Brain microvascular endothelial cell (primary cell): Measurements from ENCODE around the gene NWD2.

Experiments used
- DNase-seq: peaks from one replicate; pipeline ENCODE4 v3.0.0-alpha.2; 2020
- H3K27ac ChIP-seq: fragments of 250-450 bp; sonication (Bioruptor Pico); 2 replicates; pipeline ENCODE4 v1.5.1; 2020; ENCODE audit warnings: mild to moderate bottlenecking, moderate library complexity
- H3K27me3 ChIP-seq: fragments of 250-450 bp; sonication (Bioruptor Pico); replicated peaks from 2 replicates; pipeline ENCODE4 v1.5.1; 2020; ENCODE audit warnings: mild to moderate bottlenecking
- H3K36me3 ChIP-seq: fragments of 250-450 bp; sonication (Bioruptor Pico); replicated peaks from 2 replicates; pipeline ENCODE4 v1.5.1; 2020; ENCODE audit warnings: mild to moderate bottlenecking
- H3K4me3 ChIP-seq: 2 replicates; pipeline ENCODE4 v1.5.1; 2011; ENCODE audit warnings: low read depth, mild to moderate bottlenecking, control low read depth, low read length, moderate library complexity
- in situ Hi-C: cut with HindIII; loops from 2 replicates; pipeline ENCODE4 v1.10.0; 2017; ENCODE audit warnings: low sequenced_read_pairs, low pct_ligation_motif_present
- TF ChIP-seq, protein P1 (sequence below): IDR thresholded peaks from 2 replicates; pipeline ENCODE4 v1.5.1; 2011; ENCODE audit warnings: low read depth, mild to moderate bottlenecking, moderate library complexity, low read length, control low read depth, inconsistent platforms; ENCODE audit errors: missing control alignments

Gene NWD2

DNA sequence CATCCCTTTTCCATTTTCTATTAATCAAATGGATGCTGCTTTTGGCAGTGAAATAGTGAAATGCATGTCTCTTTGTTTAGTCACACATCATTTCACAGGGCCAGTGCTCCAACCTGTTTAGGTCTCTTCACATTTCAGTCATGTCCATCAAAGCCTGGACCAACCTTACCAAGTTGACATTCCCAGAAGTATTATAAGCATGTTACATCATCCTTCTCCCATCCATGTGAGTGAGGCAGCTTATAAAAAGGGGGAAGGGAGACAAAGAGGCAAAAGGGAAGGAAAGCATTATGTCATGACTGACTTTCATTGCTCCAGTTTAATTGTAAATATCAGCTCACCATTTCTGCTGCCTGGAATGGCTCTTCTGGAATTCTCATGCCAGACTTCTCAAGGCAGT, 94.4 kb downstream of the NWD2 start:
- in situ Hi-C loops, result no loop called here
- Histone ChIP-seq H3K27ac (no peak overlapping the region), H3K36me3 (no peaks in the 10 kb centered on the region), H3K4me3 (no peak overlapping the region), H3K27me3 (no peaks in the 10 kb centered on the region)
- no peak for DNase-seq
- TF ChIP-seq, protein P1, sequence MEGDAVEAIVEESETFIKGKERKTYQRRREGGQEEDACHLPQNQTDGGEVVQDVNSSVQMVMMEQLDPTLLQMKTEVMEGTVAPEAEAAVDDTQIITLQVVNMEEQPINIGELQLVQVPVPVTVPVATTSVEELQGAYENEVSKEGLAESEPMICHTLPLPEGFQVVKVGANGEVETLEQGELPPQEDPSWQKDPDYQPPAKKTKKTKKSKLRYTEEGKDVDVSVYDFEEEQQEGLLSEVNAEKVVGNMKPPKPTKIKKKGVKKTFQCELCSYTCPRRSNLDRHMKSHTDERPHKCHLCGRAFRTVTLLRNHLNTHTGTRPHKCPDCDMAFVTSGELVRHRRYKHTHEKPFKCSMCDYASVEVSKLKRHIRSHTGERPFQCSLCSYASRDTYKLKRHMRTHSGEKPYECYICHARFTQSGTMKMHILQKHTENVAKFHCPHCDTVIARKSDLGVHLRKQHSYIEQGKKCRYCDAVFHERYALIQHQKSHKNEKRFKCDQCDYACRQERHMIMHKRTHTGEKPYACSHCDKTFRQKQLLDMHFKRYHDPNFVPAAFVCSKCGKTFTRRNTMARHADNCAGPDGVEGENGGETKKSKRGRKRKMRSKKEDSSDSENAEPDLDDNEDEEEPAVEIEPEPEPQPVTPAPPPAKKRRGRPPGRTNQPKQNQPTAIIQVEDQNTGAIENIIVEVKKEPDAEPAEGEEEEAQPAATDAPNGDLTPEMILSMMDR, result no peak

- H3K4me3 ChIP-seq, result no peak overlapping the region
- no peak overlapping the region for H3K27ac ChIP-seq
- H3K27me3 ChIP-seq, result no peaks in the 10 kb centered on the region
- DNase-seq, result no peak
- in situ Hi-C loops, result no loop called here
- TF ChIP-seq, protein P1, result no peak
- H3K36me3 ChIP-seq, result no peaks in the 10 kb centered on the region
These were observed 114.2 kb downstream of the NWD2 start for GRCh38 chr4:37358748-37359147.

DNA sequence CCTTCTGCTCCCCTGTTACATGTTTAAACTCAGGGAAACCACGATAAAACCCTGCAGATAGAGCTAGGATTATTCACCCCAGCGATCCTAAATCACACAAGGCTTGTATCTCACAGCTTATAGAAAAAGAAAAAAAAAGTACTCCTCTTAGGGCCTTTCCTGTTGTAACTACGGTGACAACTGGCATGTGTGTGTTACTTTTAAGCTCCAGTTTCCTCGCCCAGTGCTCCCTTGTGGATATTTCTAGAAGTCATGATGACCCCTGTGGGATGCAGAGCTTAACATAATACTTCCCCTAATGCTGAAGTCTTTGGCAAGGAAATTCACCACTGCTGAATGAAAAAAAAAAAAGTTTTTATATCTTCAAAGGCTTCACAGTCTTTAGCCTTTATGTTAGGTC, 114.7 kb downstream of the NWD2 start:
- TF ChIP-seq, protein P1, result no peak
- no peak for DNase-seq
- Histone ChIP-seq H3K27ac (no peak overlapping the region), H3K36me3 (no peaks in the 10 kb centered on the region), H3K4me3 (no peak overlapping the region), H3K27me3 (no peaks in the 10 kb centered on the region)
- in situ Hi-C loops, result no loop called here

DNA sequence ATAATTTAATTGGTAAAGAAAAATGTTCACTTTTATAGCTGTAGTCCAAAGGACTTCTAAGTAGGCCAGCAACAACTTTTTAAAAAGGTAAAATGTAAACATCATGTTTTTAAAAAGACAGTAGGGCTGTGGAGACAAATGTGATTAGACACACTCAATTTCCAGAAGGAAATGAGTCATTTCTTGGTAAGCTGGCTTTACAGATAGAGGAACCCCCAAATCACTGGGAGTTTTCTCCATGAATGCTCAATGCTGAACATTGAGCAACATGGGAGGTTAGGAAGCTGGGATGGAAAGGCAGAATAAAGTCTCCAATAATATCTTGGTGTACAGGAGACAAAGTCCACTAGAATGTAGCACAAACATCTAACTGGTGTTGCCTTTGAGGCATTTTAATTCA, 121.3 kb downstream of the NWD2 start:
- in situ Hi-C loops, result no loop called here
- no peak overlapping the region for H3K27ac ChIP-seq
- no peak for DNase-seq
- TF ChIP-seq, protein P1, result no peak
- H3K4me3 ChIP-seq, result no peak overlapping the region
- H3K36me3 ChIP-seq, result no peaks in the 10 kb centered on the region
- H3K27me3 ChIP-seq, result no peaks in the 10 kb centered on the region

GRCh38 chr4:37367901-37368300, 123.4 kb downstream of the NWD2 start:
- no peak overlapping the region for H3K27ac ChIP-seq
- H3K36me3 ChIP-seq, result no peaks in the 10 kb centered on the region
- TF ChIP-seq, protein P1, result no peak
- DNase-seq, result no peak
- H3K27me3 ChIP-seq, result no peaks in the 10 kb centered on the region
- in situ Hi-C loops, result no loop called here
- no peak overlapping the region for H3K4me3 ChIP-seq

GRCh38 chr4:37370052-37370451, 125.5 kb downstream of the NWD2 start:
- no peaks in the 10 kb centered on the region for H3K36me3 ChIP-seq
- in situ Hi-C loops, result no loop called here
- TF ChIP-seq, protein P1, result no peak
- no peaks in the 10 kb centered on the region for H3K27me3 ChIP-seq
- H3K4me3 ChIP-seq, result no peak overlapping the region
- DNase-seq, result no peak
- no peak overlapping the region for H3K27ac ChIP-seq
